NCI-H146 (cell line): ENCODE measurements around the gene DDX51.

Source experiments
- DNase-seq: peaks from one replicate; lab custom pipeline; 2025; lab: John Stamatoyannopoulos, UW

The DDX51 gene, protein sequence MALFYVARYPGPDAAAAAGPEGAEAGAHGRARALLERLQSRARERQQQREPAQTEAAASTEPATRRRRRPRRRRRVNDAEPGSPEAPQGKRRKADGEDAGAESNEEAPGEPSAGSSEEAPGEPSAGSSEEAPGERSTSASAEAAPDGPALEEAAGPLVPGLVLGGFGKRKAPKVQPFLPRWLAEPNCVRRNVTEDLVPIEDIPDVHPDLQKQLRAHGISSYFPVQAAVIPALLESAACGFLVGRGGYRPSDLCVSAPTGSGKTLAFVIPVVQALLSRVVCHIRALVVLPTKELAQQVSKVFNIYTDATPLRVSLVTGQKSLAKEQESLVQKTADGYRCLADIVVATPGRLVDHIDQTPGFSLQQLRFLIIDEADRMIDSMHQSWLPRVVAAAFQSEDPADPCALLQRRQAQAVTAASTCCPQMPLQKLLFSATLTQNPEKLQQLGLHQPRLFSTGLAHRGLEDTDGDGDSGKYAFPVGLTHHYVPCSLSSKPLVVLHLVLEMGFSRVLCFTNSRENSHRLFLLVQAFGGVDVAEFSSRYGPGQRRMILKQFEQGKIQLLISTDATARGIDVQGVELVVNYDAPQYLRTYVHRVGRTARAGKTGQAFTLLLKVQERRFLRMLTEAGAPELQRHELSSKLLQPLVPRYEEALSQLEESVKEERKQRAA

GRCh38 chr12:132144115-132144809, at the start of gene DDX51, which contains the start of gene NOC4L:
TSS of gene DDX51 (minus strand) at chr12:132144319. CDS start at chr12:132144296, 23 bp downstream.
TSS of gene NOC4L (plus strand) at chr12:132144457. CDS start at chr12:132144489, 32 bp downstream.
- peak; percentile 91 for DNase-seq

DNA sequence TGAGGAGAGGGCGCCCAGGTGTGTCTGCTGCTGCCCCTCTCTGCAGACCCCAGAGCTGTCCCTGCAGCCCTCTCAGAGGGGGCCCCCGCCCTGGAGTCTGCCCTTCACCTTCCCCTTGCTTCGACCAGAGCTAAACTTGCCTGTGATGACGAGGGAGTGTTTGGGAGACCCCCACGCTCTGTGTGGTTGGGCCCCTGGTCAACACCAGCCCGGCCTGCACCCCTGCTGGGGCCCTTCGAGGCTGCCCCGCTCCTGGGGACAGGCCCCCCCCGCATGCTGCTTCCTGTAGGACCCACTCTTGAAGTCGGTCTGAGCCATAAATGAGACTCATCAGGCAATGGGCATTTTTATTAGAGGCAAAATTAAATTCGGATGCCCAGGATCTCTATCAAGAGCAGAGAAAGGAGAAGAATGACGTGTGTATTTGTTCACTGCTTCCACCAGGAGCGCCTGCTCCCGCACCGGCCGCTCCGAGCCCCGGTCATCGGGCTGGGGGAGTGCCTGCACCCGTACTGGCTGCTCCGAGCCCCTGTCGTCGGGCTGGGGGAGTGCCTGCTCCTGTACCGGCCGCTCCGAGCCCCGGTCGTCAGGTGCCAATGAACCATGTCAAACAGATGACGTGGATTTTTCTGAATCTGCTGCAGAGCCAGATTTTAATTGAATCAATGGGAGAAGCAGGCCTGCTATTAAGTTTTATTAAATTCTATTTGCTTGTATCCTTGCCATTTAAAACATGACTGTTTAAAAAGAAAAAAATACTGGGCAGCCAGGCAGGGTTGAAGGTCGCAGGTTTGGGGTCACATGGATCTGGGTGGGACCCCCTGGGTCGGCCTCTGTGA, 47.8 kb upstream of the DDX51 start:
- DNase-seq = no peak

DNA sequence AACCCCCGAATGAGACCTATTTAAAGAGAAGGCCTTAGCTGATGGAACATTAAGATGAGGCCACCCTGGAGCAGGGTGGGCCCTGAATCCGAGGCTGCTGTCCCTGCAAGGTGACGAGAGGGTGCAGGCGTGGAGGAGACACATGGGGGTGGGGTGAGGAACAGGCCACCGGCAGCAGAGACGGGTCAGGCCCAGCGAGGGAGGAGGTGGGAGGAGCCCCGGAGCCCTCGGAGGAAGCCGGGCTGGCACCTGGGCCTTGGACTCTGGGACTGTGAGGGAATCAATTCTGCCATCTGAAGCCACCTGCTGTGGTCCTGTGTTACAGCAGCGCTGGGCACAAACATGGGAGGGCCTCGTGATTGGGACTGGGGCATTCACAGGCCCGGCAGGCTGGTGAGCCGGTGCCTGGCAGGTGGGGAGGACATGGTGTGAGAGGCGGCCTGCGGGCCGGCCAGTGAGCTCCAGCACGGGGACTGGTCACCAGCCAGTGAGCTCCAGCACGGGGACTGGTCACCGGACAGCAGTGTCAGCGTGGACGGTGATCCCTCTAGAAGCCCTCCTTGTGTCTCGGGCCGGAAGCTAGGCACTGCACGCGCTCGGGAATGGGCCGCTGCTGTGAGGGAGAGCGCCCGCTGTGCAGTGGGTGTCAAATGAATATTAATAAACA, 46.8 kb upstream of the DDX51 start:
- DNase-seq = no peak

GRCh38 chr12:132190012-132190755, 46.1 kb upstream of the DDX51 start:
- no peak for DNase-seq

- peak; percentile 80 for DNase-seq
Observed at GRCh38 chr12:132189378-132190011, 45.4 kb upstream of the DDX51 start.

DNA sequence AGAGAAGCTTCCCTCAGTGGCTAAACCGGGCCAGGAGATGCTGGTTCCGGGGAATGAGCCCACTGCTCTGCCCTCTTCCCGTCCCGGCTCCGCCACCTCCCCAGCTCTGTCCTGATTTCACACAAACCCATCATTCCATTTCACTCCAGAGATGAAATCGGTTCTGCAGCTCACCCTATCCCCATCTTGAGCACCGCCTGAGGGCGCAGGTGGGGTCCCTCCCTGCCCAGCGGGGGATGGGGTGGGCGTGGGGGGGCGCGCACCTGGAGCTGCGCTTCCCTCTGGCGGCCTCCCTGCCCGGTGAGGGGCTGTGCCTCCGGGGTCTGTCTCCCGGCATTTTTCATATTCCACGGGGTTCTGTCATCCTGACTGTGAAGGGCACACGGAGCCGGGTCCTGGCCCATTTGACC, 44.8 kb upstream of the DDX51 start:
- no peak for DNase-seq

DNA sequence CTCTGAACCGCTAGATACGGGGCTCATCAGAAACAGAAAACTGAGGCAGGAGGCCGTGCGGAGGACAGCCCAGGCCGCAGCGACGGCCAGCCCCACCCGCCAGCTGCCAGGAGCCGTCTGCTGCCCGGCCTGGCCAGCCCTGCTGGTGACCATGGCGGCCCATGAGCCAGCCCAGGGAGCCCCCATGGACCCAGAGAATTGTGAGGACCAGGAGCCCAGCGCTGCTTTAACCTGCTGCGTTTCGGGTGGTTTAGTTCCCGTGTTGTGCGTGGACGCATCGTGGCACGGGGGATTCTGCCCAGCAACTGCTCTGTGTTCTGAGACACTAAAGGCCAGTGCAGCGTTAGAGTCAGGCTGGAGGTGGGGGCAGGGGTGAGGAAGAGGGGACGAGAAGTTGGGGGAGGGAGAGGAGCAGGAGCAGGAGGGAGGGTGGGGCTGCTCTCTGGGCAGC, 44.4 kb upstream of the DDX51 start:
- DNase-seq = no peak

DNA sequence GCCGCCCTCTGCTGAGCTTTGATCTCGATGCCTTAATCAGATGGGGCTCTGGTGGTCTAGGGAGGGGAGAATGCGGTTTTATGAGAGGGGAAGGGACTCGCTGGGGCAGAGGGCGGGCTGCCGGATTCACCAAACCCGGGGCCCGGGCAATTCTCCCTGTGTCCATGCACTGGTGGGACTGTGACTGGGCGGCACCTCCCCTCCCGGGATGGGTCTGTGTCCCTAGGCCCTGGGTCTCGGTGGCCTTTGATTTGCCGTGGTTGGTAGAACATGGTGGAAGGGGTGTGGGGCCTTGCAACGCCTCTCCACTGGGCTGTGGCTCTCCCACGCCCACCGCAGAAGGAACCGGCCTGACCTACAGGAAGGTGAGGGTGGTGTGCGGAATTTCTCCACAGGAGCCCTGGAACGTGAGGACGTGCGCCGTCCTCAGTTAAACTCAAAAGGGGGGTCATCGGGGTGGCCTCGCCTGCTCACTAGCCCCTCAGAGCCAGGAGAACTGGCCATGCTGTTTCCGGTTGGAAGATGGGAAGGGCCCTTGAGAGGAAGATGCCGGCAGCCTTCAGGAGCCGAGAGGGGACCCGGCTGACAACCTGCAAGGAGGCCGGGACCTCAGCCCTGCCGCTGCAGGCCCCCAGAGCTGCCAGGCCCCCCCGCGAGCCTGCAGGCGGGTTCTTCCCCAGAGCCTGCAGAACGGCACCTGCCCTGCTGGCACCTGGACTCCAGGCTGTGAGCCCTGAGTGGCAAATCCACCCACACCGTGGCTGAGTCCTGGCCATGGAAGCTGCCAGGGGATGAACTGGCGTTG, 43.7 kb upstream of the DDX51 start:
- DNase-seq = no peak

DNA sequence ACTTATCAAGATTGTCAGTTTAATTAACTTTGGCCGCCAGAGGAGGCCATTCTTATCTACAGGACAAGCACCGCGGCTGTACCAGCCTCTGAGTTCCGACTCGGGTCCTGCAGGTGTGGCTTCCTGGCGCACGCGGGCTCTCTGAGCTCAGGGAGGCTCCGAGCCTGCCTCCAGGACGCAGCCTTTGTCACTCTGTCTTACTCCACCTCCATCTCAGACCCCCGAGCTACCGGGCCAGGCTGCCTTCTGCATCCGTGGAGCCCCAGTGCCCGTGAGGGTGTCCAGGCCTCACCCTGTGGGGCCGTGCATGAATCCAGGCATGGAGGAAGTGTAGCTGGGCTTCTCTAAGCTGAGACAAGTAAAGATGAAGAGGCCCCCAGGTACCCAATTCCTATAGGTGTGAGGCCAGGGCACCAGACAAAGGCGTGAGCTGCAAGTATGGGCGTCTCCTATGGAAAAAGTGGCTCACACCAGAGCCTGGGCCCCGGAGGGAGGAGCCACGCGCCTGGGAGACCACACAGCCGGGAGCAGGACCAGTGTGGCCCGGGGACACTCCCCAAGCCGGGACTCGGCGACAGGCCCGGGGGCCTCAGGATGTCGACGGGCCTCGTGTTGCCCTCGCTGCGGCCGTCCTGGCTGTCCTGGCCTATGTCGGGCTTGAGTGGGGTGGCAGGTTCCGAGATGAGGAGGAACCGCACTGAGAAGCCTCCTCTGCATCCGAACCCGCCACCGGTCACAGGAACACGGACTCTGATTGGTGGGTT, 42.9 kb upstream of the DDX51 start:
- DNase-seq = peak; percentile 9

- no peak for DNase-seq
Observed at GRCh38 chr12:132186208-132186856, 42.2 kb upstream of the DDX51 start.

- DNase-seq = no peak
Observed at GRCh38 chr12:132185705-132186104, 41.6 kb upstream of the DDX51 start.

DNA sequence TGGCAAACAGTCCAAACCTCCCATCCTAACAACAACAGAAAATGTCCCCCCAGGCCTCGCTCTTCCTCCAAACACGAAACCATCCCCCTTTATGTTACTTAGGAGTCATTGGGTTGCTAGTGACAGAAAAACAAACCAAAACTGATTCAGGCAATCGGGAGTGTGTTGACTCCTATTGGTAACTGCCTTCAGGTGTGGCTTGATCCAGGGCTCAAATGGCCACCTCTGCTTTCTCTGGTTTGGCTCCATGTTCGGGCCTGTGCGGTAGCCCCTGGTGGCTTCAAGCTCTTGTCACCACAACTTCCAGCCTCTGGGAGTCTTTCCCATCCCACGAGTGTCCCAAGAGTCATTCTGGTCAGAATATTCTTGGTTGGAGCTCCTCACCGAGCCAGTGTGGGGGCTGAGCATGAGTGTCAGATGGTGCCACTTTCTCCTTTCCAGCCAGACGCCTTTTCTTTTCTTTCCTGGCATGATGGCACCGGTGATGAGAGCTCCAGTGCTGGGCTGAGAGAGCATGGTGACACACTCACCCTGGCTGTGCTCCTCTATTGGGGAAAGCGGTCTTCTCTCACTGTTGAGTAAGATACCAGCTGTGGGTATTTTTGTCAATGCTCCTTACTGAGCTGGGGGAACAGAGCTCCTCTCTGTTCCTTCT, 38.7 kb upstream of the DDX51 start:
- no peak for DNase-seq

DNA sequence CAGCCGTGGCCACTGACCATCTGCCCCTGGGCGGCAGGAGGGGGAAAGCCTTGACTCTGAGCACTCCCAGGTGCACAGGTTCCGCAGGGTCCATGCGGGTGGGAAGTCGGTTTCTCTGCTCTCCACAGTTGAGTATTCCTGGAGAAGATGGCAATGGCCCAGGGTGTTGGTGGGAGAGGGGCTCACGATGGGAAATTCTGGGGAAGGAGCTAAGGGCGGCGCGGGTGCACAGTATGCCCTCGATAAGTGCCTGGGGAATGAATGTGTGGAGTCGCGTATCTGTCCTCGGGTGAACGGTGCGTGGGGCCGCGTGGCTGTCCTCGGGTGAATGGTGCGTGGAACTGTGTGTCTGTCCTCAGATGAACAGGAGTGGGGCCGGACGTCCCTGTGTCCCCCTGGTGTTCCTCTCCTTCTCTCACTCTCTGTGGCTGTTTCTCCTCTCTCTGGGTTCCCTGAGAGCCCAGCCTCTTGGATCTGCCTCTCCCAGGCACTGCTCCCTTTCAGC, 38.1 kb upstream of the DDX51 start:
- DNase-seq = no peak

GRCh38 chr12:132181570-132182200, 37.6 kb upstream of the DDX51 start:
- no peak for DNase-seq

DNA sequence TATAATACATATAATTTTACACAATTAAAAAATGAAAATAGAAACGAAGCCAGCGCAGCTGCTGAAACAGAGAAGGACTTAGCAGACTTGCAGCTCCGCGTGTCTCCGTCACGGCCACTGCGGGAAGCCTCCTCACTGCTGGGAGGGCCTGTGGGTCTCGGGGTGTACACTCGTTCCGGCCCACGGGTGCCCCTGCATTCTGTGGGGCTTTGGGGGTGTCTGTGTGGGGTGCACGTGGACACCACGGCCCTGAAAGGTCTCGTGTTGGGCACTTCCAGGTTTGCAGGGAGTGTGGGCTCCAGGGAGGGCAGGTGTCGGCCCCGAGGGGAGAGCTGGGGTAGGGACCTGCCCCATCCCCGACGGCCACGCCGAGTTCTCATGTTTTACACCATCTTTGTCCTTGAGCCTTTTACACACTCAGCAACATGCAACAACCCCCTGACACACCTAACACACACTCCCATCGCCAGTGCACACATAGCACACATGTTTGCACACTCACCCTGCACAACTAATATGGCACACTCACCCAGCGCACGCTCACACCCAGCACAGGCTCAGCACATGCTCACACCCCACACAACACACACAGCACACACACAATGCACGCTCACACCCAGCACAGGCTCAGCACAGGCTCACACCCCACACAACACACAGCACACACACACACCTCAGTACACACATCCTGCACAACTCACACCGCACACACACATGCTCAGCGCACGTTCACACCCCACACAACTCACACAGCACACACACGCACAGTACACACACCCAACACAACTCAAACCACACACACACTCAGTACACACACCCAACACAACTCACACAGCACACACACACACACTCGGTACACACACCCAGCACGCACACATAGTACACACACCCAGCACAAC, 36.8 kb upstream of the DDX51 start:
- no peak for DNase-seq
